ENCODE measurements around the gene ILKAP.

Gene ILKAP

GRCh38 chr2:238149841-238150572 lies 53.5 kb downstream of the ILKAP start:
- no peak for DNase-seq

- DNase-seq, result no peak
Measured at GRCh38 chr2:238148981-238149380, 54.5 kb downstream of the ILKAP start.

GRCh38 chr2:238146884-238147544 lies 56.5 kb downstream of the ILKAP start:
- no peak for DNase-seq

- no peak for DNase-seq
Measured at GRCh38 chr2:238145851-238146250, 57.6 kb downstream of the ILKAP start.

GRCh38 chr2:238145046-238145445 lies 58.4 kb downstream of the ILKAP start:
- no peak for DNase-seq

GRCh38 chr2:238144262-238144661 lies 59.2 kb downstream of the ILKAP start:
- no peak for DNase-seq

- no peak for DNase-seq
Measured at GRCh38 chr2:238143239-238143951, 60.1 kb downstream of the ILKAP start.

- DNase-seq, result no peak
Measured at GRCh38 chr2:238142382-238143205, 60.9 kb downstream of the ILKAP start.

- DNase-seq, result no peak
Measured at GRCh38 chr2:238141541-238142318, 61.8 kb downstream of the ILKAP start.

- DNase-seq, result no peak
Measured at GRCh38 chr2:238140721-238141540, 62.6 kb downstream of the ILKAP start.

- no peak for DNase-seq
Measured at GRCh38 chr2:238140040-238140439, 63.5 kb downstream of the ILKAP start.

- DNase-seq, result no peak
Measured at GRCh38 chr2:238139196-238140039, 64.1 kb downstream of the ILKAP start.

GRCh38 chr2:238138331-238139195 lies 64.9 kb downstream of the ILKAP start, which contains the start of gene KLHL30:
KLHL30 (plus strand) TSS chr2:238138668; CDS start chr2:238140755, 2,087 bp downstream.
- DNase-seq, result no peak

GRCh38 chr2:238137885-238138284 lies 65.6 kb downstream of the ILKAP start:
- DNase-seq, result no peak

- no peak for DNase-seq
Measured at GRCh38 chr2:238136820-238137537, 66.5 kb downstream of the ILKAP start.

- DNase-seq, result no peak
Measured at GRCh38 chr2:238135601-238136150, 67.8 kb downstream of the ILKAP start.

GRCh38 chr2:238134393-238134785 lies 69.1 kb downstream of the ILKAP start:
- DNase-seq, result no peak

All from NCI-H748 treated with DMSO at 0.1 percent for 48 hours (cell line).